ENCODE data around the gene NANOGP8.

- TF ChIP-seq NFRKB (IDR thresholded peaks at IDR 0.05), result no peak
- no peak for TF ChIP-seq SP1 (IDR thresholded peaks at IDR 0.05)
- no peak for TF ChIP-seq FOXK2 (IDR thresholded peaks at IDR 0.05)
- TF ChIP-seq TARDBP (IDR thresholded peaks at IDR 0.05), result no peak
- TF ChIP-seq BHLHE40 (IDR thresholded peaks at IDR 0.05; ENCODE audit: borderline replicate concordance), result no peak
- no peak for TF ChIP-seq FOXM1 (IDR thresholded peaks at IDR 0.05; ENCODE audit: borderline replicate concordance)
- no peak for TF ChIP-seq LEF1 (IDR thresholded peaks at IDR 0.05; ENCODE audit: borderline replicate concordance)
These were observed 16.1 kb downstream of the NANOGP8 start for GRCh38 chr15:35068846-35069475.
